KMS-11 (cell line): ENCODE data around the gene COL8A1.
A peak's percentile ranks its signal among the peaks of the same experiment; 100 is the strongest.

Source experiments
- H2AFZ ChIP-seq: fragments of 200-600 bp; sonication (generic); 2 replicates; pipeline ENCODE4 v1.6.1; 2016; ENCODE audit warnings: antibody characterized with exemption, mixed run types, low read depth
- H3K27ac ChIP-seq: fragments of 200-600 bp; sonication (generic); 2 replicates; pipeline ENCODE4 v1.6.1; 2016; ENCODE audit warnings: mild to moderate bottlenecking, mixed run types
- H3K27me3 ChIP-seq: fragments of 200-600 bp; sonication (generic); 2 replicates; pipeline ENCODE4 v1.6.1; 2017; ENCODE audit warnings: mild to moderate bottlenecking, low read depth, mixed run types, moderate library complexity; ENCODE audit not compliant: insufficient read depth
- H3K36me3 ChIP-seq: fragments of 200-600 bp; sonication (generic); 2 replicates; pipeline ENCODE4 v1.6.1; 2017; ENCODE audit warnings: mild to moderate bottlenecking, mixed run types; ENCODE audit not compliant: insufficient read depth
- H3K4me1 ChIP-seq: fragments of 200-600 bp; sonication (generic); 2 replicates; pipeline ENCODE4 v1.6.1; 2016; ENCODE audit warnings: mild to moderate bottlenecking, low read depth, mixed run types; ENCODE audit not compliant: poor library complexity, severe bottlenecking
- H3K4me2 ChIP-seq: fragments of 200-600 bp; sonication (generic); 2 replicates; pipeline ENCODE4 v1.7.0; 2016; ENCODE audit warnings: mild to moderate bottlenecking, mixed run types
- H3K4me3 ChIP-seq: fragments of 200-600 bp; sonication (generic); IDR thresholded peaks from 2 replicates; pipeline ENCODE4 v1.6.1; 2017; ENCODE audit warnings: low read depth, low read length, mixed read lengths; ENCODE audit not compliant: insufficient read depth
- H3K79me2 ChIP-seq: fragments of 200-600 bp; sonication (generic); 2 replicates; pipeline ENCODE4 v1.6.1; 2016; ENCODE audit warnings: low read depth, mixed run types; ENCODE audit not compliant: insufficient read depth
- H3K9ac ChIP-seq: fragments of 200-600 bp; sonication (generic); 2 replicates; pipeline ENCODE4 v1.6.1; 2016; ENCODE audit warnings: mild to moderate bottlenecking, mixed run types
- H4K20me1 ChIP-seq: fragments of 200-600 bp; sonication (generic); 2 replicates; pipeline ENCODE4 v1.6.1; 2016; ENCODE audit warnings: mild to moderate bottlenecking, mixed run types; ENCODE audit not compliant: insufficient read depth
- CTCF ChIP-seq: fragments of 200-600 bp; sonication (generic); conservative IDR thresholded peaks from 2 replicates; pipeline ENCODE4 v1.6.1; 2017; ENCODE audit warnings: low read depth, mild to moderate bottlenecking, antibody characterized with exemption, low read length, moderate library complexity, mixed read lengths

COL8A1 gene

GRCh38 chr3:99781761-99782160, 143.4 kb downstream of the COL8A1 start:
- H3K27me3 ChIP-seq: no peaks in the 10 kb centered on the region
- no peak overlapping the region for H2AFZ ChIP-seq
- H3K79me2 ChIP-seq: no peaks in the 10 kb centered on the region
- no peak overlapping the region for H3K9ac ChIP-seq
- TF ChIP-seq CTCF: no peak
- H4K20me1 ChIP-seq: no peaks in the 10 kb centered on the region
- no peak overlapping the region for H3K27ac ChIP-seq
- H3K4me3 ChIP-seq: no peak overlapping the region
- no peaks in the 10 kb centered on the region for H3K4me1 ChIP-seq
- H3K4me2 ChIP-seq: no peak overlapping the region
- no peaks in the 10 kb centered on the region for H3K36me3 ChIP-seq

GRCh38 chr3:99783011-99783573, 144.7 kb downstream of the COL8A1 start:
- no peaks in the 10 kb centered on the region for H3K27me3 ChIP-seq
- H3K4me1 ChIP-seq: no peaks in the 10 kb centered on the region
- no peak for TF ChIP-seq CTCF
- no peak overlapping the region for H3K4me2 ChIP-seq
- H2AFZ ChIP-seq: no peak overlapping the region
- H3K4me3 ChIP-seq: no peak overlapping the region
- H3K36me3 ChIP-seq: no peaks in the 10 kb centered on the region
- H3K79me2 ChIP-seq: no peaks in the 10 kb centered on the region
- no peaks in the 10 kb centered on the region for H4K20me1 ChIP-seq
- H3K9ac ChIP-seq: no peak overlapping the region
- H3K27ac ChIP-seq: no peak overlapping the region

- no peak overlapping the region for H3K9ac ChIP-seq
- no peak overlapping the region for H2AFZ ChIP-seq
- no peaks in the 10 kb centered on the region for H3K79me2 ChIP-seq
- H3K4me1 ChIP-seq: no peaks in the 10 kb centered on the region
- H3K4me2 ChIP-seq: no peak overlapping the region
- H3K4me3 ChIP-seq: no peak overlapping the region
- peak; percentile 80 for TF ChIP-seq CTCF
- H4K20me1 ChIP-seq: no peaks in the 10 kb centered on the region
- H3K27ac ChIP-seq: no peak overlapping the region
- H3K27me3 ChIP-seq: no peaks in the 10 kb centered on the region
- H3K36me3 ChIP-seq: no peaks in the 10 kb centered on the region
These were observed 150.8 kb downstream of the COL8A1 start for GRCh38 chr3:99789011-99789721.

GRCh38 chr3:99794485-99794884, 156.1 kb downstream of the COL8A1 start:
- H2AFZ ChIP-seq: no peak overlapping the region
- H3K27me3 ChIP-seq: no peaks in the 10 kb centered on the region
- TF ChIP-seq CTCF: no peak
- no peaks in the 10 kb centered on the region for H3K36me3 ChIP-seq
- H3K4me1 ChIP-seq: no peaks in the 10 kb centered on the region
- H3K4me2 ChIP-seq: no peak overlapping the region
- H3K9ac ChIP-seq: no peak overlapping the region
- H3K79me2 ChIP-seq: no peaks in the 10 kb centered on the region
- no peak overlapping the region for H3K27ac ChIP-seq
- no peak overlapping the region for H3K4me3 ChIP-seq
- no peaks in the 10 kb centered on the region for H4K20me1 ChIP-seq
